Activated naive CD8-positive, alpha-beta T cell treated with anti-CD3 and anti-CD28 coated beads, Interleukin-2, amount 10 ng/mL, durations not matched to agents 7 days and 5 days (primary cell): ENCODE measurements around the gene CYP2A7. TPM values are rescaled to one million over a fixed set of nuclear protein-coding genes. Genes with fewer than 3 reads are reported as not detected.
"Not testable (repeated sequence)": the region's sequence is repeated elsewhere in the genome, so short reads cannot be mapped to it uniquely, and the experiment has no call there.

ENCODE experiments used
- ATAC-seq: fragments of 150-1000 bp; cut with Tn5 transposase; one replicate; pipeline ENCODE4 v1.10.0; 2021; ENCODE audit warnings: low read depth, moderate library complexity
- POLR2A ChIA-PET: fragments of 350-600 bp; sonication (Branson Sonifier 250); formaldehyde crosslinking; loops from one replicate; lab custom pipeline; 2021; ENCODE audit warnings: antibody characterized with exemption; lab: Charles Lee
- DNase-seq: peaks from one replicate; pipeline ENCODE4 v3.0.0; 2021
- H3K27ac Mint-ChIP-seq: one replicate; pipeline ENCODE4 v1.8.0; 2022; ENCODE audit warnings: mild to moderate bottlenecking, mixed read lengths
- H3K27me3 Mint-ChIP-seq: one replicate; pipeline ENCODE4 v1.8.0; 2022; ENCODE audit warnings: mild to moderate bottlenecking, moderate library complexity, mixed read lengths
- H3K36me3 Mint-ChIP-seq: one replicate; pipeline ENCODE4 v1.8.0; 2021; ENCODE audit warnings: mild to moderate bottlenecking, mixed read lengths
- H3K4me1 Mint-ChIP-seq: one replicate; pipeline ENCODE4 v1.8.0; 2021; ENCODE audit warnings: mixed read lengths
- H3K4me3 Mint-ChIP-seq: one replicate; pipeline ENCODE4 v1.8.0; 2022; ENCODE audit warnings: mild to moderate bottlenecking, moderate library complexity, mixed read lengths
- H3K9me3 Mint-ChIP-seq: one replicate; pipeline ENCODE4 v1.8.0; 2021; ENCODE audit warnings: mixed read lengths
- total RNA-seq, 2 experiments: library from RNA; stranded (reverse); gene quantifications; one replicate each; pipeline ENCODE4 v1.2.3, GENCODE V29; 2021

The CYP2A7 gene, protein sequence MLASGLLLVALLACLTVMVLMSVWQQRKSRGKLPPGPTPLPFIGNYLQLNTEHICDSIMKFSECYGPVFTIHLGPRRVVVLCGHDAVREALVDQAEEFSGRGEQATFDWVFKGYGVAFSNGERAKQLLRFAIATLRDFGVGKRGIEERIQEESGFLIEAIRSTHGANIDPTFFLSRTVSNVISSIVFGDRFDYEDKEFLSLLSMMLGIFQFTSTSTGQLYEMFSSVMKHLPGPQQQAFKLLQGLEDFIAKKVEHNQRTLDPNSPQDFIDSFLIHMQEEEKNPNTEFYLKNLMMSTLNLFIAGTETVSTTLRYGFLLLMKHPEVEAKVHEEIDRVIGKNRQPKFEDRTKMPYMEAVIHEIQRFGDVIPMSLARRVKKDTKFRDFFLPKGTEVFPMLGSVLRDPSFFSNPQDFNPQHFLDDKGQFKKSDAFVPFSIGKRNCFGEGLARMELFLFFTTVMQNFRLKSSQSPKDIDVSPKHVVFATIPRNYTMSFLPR
- total RNA-seq = not detected

- not testable (repeated sequence) for H3K27ac Mint-ChIP-seq, DNase-seq, ATAC-seq
Observed at GRCh38 chr19:40882062-40882461, at the start of gene CYP2A7. CYP2A7 (minus strand) TSS chr19:40882231; CDS start chr19:40882210, 21 bp downstream.

DNA sequence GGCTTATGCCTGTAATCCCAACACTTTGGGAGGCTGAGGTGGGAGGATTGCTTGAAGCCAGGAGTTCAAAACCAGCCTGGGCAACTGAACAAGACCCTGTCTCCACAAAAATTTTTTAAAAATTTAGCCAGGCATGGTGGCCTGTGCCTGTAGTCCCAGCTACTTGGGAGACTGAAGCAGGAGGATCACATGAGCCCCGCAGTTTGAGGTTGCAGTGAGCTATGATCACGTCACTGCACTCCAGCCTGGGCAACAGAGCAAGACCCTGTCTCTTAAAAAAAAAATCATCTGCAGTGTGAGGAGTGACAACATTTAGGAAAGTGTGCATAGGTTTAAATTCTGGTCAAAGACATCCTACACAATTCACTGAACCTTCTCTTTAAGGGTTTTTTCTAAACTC, 48.8 kb upstream of the CYP2A7 start:
- H3K36me3 Mint-ChIP-seq, H3K27ac Mint-ChIP-seq, POLR2A ChIA-PET, DNase-seq, H3K4me3 Mint-ChIP-seq, H3K4me1 Mint-ChIP-seq, H3K9me3 Mint-ChIP-seq, ATAC-seq: not testable (repeated sequence)
- peaks cover 14% of the 10 kb centered on the region for H3K27me3 Mint-ChIP-seq

More at GRCh38 chr19:40882062-40882461, at the start of gene CYP2A7:
- H3K36me3 Mint-ChIP-seq, H3K9me3 Mint-ChIP-seq, H3K4me1 Mint-ChIP-seq, POLR2A ChIA-PET, H3K4me3 Mint-ChIP-seq: not testable (repeated sequence)
- peaks cover 47% of the 10 kb centered on the region for H3K27me3 Mint-ChIP-seq

DNA sequence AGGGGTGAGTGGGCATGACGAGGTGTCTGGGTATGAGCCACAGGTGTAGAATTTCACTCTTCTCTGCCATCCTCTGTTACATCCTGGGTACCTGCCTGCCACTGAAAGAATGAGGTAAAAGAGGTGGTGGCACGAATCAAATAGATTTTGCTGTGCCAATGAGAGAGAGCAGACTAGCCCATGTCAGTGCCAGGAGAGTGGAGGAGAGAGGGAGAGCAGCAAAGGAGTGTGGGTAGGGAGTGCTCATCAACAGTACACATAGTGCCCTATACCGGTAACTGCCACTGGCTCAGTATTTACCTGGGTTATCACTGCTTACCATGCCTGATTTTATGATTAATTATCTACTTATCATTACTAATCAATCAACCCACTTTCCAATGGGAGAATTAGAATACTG, 47.9 kb upstream of the CYP2A7 start:
- H3K27ac Mint-ChIP-seq, DNase-seq, H3K4me3 Mint-ChIP-seq, H3K9me3 Mint-ChIP-seq, H3K4me1 Mint-ChIP-seq, POLR2A ChIA-PET, H3K36me3 Mint-ChIP-seq, ATAC-seq: not testable (repeated sequence)
- peaks cover 17% of the 10 kb centered on the region for H3K27me3 Mint-ChIP-seq

- ATAC-seq = no peak
- H3K4me1 Mint-ChIP-seq = no peaks in the 10 kb centered on the region
- no peak overlapping the region for H3K27ac Mint-ChIP-seq
- no peak overlapping the region for H3K4me3 Mint-ChIP-seq
- peaks cover 15% of the 10 kb centered on the region for H3K27me3 Mint-ChIP-seq
- no peaks in the 10 kb centered on the region for H3K36me3 Mint-ChIP-seq
- DNase-seq = no peak
- POLR2A ChIA-PET = no interaction called here
- H3K9me3 Mint-ChIP-seq = no peaks in the 10 kb centered on the region
Observed at GRCh38 chr19:40928850-40929249, 46.8 kb upstream of the CYP2A7 start.

- H3K36me3 Mint-ChIP-seq = no peaks in the 10 kb centered on the region
- POLR2A ChIA-PET = no interaction called here
- no peaks in the 10 kb centered on the region for H3K9me3 Mint-ChIP-seq
- H3K27me3 Mint-ChIP-seq = peaks cover 15% of the 10 kb centered on the region
- ATAC-seq = no peak
- no peak overlapping the region for H3K27ac Mint-ChIP-seq
- no peaks in the 10 kb centered on the region for H3K4me1 Mint-ChIP-seq
- DNase-seq = no peak
- no peak overlapping the region for H3K4me3 Mint-ChIP-seq
Observed at GRCh38 chr19:40927567-40927966, 45.5 kb upstream of the CYP2A7 start.

- not testable (repeated sequence) for ATAC-seq
Observed at GRCh38 chr19:40926276-40926675, 44.2 kb upstream of the CYP2A7 start.

GRCh38 chr19:40923934-40924391, 41.9 kb upstream of the CYP2A7 start:
- POLR2A ChIA-PET = no interaction called here
- DNase-seq (no peak), ATAC-seq (no peak)
- Mint-ChIP-seq H3K4me1 (no peaks in the 10 kb centered on the region), H3K27me3 (peaks cover 12% of the 10 kb centered on the region), H3K27ac (no peak overlapping the region), H3K9me3 (peaks cover 2% of the 10 kb centered on the region), H3K36me3 (peaks cover 2% of the 10 kb centered on the region), H3K4me3 (no peak overlapping the region)

More at GRCh38 chr19:40926276-40926675, 44.2 kb upstream of the CYP2A7 start:
- H3K4me3 Mint-ChIP-seq, POLR2A ChIA-PET, H3K36me3 Mint-ChIP-seq, H3K27ac Mint-ChIP-seq, DNase-seq, H3K4me1 Mint-ChIP-seq, H3K9me3 Mint-ChIP-seq: not testable (repeated sequence)
- H3K27me3 Mint-ChIP-seq = peaks cover 15% of the 10 kb centered on the region

GRCh38 chr19:40922237-40923160, 40.5 kb upstream of the CYP2A7 start:
- H3K4me1 Mint-ChIP-seq, H3K9me3 Mint-ChIP-seq, H3K36me3 Mint-ChIP-seq, H3K4me3 Mint-ChIP-seq, POLR2A ChIA-PET, DNase-seq, H3K27ac Mint-ChIP-seq, ATAC-seq, H3K27me3 Mint-ChIP-seq: not testable (repeated sequence)

- H3K27ac Mint-ChIP-seq = no peak overlapping the region
- H3K4me1 Mint-ChIP-seq = no peaks in the 10 kb centered on the region
- POLR2A ChIA-PET = no interaction called here
Observed at GRCh38 chr19:40921005-40921897, 39.2 kb upstream of the CYP2A7 start.

GRCh38 chr19:40920300-40921004, 38.4 kb upstream of the CYP2A7 start:
- Mint-ChIP-seq H3K4me1 (no peaks in the 10 kb centered on the region), H3K27ac (no peak overlapping the region), H3K36me3 (peaks cover 2% of the 10 kb centered on the region), H3K9me3 (peaks cover 4% of the 10 kb centered on the region), H3K27me3 (peaks cover 13% of the 10 kb centered on the region), H3K4me3 (no peak overlapping the region)
- POLR2A ChIA-PET = no interaction called here
- ATAC-seq (no peak), DNase-seq (no peak)

More at GRCh38 chr19:40921005-40921897, 39.2 kb upstream of the CYP2A7 start:
- DNase-seq (no peak), ATAC-seq (no peak)
- H3K9me3 Mint-ChIP-seq = peaks cover 3% of the 10 kb centered on the region
- H3K27me3 Mint-ChIP-seq = peaks cover 12% of the 10 kb centered on the region
- H3K4me3 Mint-ChIP-seq = no peak overlapping the region
- H3K36me3 Mint-ChIP-seq = peaks cover 2% of the 10 kb centered on the region

GRCh38 chr19:40919530-40920299, 37.7 kb upstream of the CYP2A7 start:
- peaks cover 19% of the 10 kb centered on the region for H3K27me3 Mint-ChIP-seq
- H3K36me3 Mint-ChIP-seq, H3K4me3 Mint-ChIP-seq, H3K9me3 Mint-ChIP-seq, H3K27ac Mint-ChIP-seq, ATAC-seq, DNase-seq, POLR2A ChIA-PET, H3K4me1 Mint-ChIP-seq: not testable (repeated sequence)
